GM13976 (cell line): Measurements from ENCODE around the gene SNTG2.
"Not testable (repeated sequence)": the region's sequence is repeated elsewhere in the genome, so short reads cannot be mapped to it uniquely, and the experiment has no call there.

Experiments
- DNase-seq: peaks from one replicate; pipeline ENCODE4 v3.0.0; 2012; ENCODE audit warnings: low spot score
- CTCF ChIP-seq: IDR thresholded peaks from 2 replicates; pipeline ENCODE4 v1.5.1; 2012; ENCODE audit warnings: borderline replicate concordance, mild to moderate bottlenecking; ENCODE audit not compliant: insufficient read depth; ENCODE audit errors: extremely low read depth, missing control alignments, control extremely low read depth
- in situ Hi-C: fragments of 300-500 bp; cut with MboI; formaldehyde crosslinking; loops from one replicate; pipeline ENCODE4 v1.12.0; 2022; ENCODE audit warnings: low sequenced_read_pairs, mixed read lengths, inconsistent platforms; ENCODE audit not compliant: unreplicated experiment

SNTG2 gene

DNA sequence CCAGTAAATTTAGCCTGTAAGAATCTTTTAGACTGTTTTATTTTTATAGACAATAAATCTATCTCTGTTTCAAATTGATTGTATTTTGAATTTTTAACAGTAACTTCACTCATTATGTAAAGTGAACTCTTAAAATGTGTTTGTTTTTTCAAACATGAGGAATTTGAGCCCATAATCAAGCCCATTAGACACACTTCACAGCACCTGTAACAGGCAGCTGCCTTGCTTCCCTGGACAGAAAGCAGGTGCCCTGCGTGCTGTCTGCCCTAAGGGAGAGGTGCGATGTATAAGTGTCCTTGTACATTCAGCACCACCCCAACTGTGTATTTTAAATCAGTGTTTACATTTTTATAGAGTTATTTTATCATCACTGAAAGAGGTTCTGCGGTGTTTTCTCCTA lies 276.1 kb downstream of the SNTG2 start:
- TF ChIP-seq CTCF: no peak
- in situ Hi-C loops: no loop called here
- no peak for DNase-seq

DNA sequence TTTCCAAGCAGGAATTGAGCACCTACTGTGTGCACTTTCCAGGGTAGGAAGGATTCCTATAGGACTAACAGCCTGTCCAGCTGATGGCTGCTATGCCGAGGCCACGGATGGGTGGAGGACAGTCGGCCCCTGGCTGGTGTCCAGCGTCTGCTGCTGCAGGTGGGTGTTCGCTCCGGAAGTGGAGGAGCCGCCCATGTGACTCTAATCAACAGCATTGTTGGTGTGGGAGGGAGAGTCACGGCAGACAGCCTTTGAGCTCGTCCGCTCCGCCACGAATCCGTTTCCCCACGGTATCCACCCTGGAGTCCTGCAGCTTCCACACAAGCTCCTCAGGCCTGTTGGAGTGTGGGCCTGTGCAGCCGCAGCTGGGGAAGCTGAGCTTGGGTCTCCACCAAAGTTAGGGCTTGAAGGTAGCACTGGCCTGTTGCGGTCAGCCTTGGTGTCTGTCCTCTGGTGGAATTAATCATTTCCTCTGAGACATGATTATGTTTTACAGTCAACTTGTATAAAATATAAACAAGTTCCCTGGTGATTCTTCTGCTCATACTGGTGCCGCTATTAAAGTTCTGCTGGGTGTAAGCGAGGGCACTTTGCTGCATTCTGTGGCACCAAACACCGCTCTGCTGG lies 276.7 kb downstream of the SNTG2 start:
- DNase-seq: no peak
- in situ Hi-C loops: no loop called here
- TF ChIP-seq CTCF: no peak

GRCh38 chr2:1229596-1229995 lies 278.9 kb downstream of the SNTG2 start:
- DNase-seq, in situ Hi-C loops: not testable (repeated sequence)

GRCh38 chr2:1230155-1230893 lies 279.7 kb downstream of the SNTG2 start:
- TF ChIP-seq CTCF: no peak
- in situ Hi-C loops: no loop called here
- no peak for DNase-seq

DNA sequence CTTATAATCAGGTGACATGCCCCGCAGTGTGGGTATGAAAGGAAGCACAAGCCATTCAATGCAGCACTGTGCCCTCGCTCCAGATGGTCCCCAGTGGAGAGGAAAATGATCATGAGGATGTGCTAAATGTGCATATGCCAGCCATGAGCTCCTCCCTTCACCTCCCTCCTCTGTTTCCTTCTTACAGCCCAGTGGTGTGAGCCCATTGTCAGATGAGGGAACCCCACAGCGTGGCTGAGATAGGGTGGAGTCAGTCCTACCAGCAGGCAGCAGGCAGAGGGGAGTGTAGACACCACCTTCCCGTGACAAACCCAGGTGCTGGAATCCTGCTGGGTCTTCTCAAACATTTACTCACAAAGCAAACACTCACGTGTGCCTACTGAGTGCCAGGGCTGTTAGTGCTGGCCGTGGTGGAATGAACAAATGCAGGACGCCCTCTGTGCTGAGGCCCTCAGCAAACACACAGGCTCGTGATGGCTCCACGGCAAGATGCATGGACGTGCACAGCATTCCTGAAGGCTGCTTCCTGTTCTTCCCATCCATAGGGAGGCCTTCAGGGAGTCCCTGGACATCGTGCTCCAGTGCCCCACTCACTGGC lies 280.9 kb downstream of the SNTG2 start:
- TF ChIP-seq CTCF: no peak
- DNase-seq: no peak
- in situ Hi-C loops: no loop called here

- no peak for DNase-seq
- in situ Hi-C loops: no loop called here
- TF ChIP-seq CTCF: no peak
Observed at GRCh38 chr2:1233281-1233680, 282.6 kb downstream of the SNTG2 start.

DNA sequence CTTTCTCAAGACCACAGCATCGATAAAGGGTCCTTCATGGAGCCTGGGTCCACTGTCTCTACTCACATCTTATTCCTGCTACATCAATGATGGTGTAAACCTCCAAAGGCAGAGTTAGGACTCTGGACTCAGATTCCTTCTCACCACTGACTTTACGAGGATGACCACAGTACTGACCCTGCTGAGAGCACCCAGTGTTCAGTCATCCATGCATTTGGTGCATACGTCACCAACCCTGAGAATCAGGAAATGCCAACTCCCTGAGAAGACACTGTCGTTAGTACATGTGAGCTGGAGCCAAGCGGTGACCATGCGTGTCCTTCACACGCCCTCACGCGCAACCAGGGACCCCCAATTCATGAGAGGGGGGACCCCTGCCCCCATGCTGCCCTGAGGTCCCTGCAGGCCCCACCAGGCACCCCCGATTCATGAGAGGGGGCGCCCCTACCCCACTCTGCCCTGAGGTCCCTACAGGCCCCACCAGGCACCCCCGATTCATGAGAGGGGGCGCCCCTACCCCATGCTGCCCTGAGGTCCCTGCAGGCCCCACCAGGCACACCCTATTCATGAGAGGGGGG lies 284.2 kb downstream of the SNTG2 start:
- no peak for TF ChIP-seq CTCF
- DNase-seq: no peak
- in situ Hi-C loops: no loop called here
